Stimulated activated CD4-positive, alpha-beta T cell treated with anti-CD3 and anti-CD28 coated beads, Interleukin-1b, Interleukin-23, amount 100 ng/mL, for 4 hours (primary cell): ENCODE results near the gene NAT8.
A peak's percentile ranks its signal among the peaks of the same experiment; 100 is the strongest.
"Not testable (repeated sequence)": the region's sequence is repeated elsewhere in the genome, so short reads cannot be mapped to it uniquely, and the experiment has no call there.

ENCODE experiments used
- DNase-seq, 2 donors: peaks; one replicate each; pipeline ENCODE4 v3.0.0-alpha.2; 2020; ENCODE audit warnings: low read depth in 2 of 2

Gene NAT8, protein sequence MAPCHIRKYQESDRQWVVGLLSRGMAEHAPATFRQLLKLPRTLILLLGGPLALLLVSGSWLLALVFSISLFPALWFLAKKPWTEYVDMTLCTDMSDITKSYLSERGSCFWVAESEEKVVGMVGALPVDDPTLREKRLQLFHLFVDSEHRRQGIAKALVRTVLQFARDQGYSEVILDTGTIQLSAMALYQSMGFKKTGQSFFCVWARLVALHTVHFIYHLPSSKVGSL

DNA sequence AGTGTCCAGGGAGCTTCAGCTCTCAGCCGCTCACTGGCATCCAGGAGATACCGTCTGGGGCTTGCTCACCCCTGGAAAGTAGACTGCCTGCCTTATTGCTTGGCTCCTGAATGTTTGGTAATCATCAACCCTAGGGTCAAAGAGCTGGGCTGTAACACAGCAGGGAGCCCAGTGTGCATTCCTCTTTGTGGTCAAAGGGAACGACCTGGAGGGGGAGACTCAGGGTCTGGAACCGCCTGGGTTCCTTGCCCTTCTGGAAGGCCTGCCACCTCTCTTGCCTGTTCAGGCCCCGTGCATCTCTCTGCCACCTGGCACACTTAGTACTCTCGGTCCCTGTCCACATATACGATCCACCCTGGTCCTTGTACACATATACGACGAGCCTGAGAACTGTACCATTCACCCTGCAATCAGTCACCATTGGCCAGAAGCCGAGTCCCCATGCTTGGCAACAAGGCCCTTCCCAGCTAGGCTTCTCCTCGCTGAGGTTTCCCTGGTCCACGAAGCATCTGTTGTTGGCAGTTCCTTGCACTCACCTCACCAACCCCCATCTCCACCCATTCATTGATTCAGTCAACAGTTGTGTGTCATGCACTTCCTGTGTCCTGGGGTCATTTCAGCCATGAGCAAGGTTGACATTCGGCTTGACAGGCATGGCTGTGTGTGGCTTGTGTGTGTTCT, at the start of gene NAT8:
TSS of gene NAT8 (minus strand) at position 85 of the 681 bp plus-strand sequence. CDS start 794 bp downstream, outside the sequence.
- no peak for DNase-seq

DNA sequence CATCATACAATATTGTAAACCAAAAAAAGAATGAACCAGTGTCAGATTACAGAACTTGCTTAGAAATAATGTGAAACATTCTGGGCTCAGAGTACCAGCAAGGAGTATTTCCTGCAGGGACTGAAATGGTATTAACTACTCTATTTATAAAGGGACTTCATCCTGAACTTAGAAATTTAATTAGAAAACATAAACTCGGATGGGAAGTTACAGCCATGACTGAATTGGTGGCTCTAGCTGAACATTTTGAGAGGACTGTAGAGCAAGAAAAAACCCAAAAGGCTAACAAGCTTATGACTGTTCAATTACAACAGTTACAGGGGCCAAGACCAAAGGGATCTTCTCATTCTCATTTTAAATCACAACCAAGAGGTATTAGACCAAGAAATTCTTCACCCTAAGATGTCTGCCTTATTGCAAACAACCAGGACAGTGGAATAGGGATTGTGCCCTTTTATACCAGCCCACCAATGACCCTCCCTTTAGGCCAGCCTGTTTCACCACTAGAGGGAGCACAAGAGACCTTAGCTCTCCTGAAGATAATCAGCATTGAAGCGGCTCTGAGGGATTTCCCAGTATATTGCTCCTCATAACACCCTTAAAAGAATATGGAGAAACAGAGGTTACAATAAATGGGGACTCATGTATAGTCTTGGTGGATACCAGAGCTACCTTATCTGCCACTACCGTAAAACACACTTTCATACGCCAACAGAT, 48.3 kb upstream of the NAT8 start:
- DNase-seq = peak in 1 of 2 donors; percentile 3

DNA sequence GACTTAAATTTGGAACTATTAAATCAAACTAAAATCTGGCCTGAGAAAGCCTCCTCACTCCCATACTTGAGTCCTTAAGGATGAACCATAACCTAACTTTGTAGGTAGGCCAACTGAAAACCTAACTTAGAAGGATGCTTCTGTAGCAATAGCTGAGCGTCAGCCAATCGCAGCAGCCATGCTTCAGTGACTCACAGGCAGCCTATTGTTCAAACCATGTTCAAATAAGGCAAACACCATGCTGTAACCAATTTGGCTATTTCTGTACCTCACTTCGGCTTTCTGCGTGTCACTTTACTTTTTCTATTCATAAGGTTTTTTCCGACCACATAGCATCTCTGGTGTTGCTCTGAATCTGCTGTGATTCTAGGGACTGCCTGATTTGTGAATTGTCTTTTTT, 46.3 kb upstream of the NAT8 start:
- DNase-seq = not testable (repeated sequence)

DNA sequence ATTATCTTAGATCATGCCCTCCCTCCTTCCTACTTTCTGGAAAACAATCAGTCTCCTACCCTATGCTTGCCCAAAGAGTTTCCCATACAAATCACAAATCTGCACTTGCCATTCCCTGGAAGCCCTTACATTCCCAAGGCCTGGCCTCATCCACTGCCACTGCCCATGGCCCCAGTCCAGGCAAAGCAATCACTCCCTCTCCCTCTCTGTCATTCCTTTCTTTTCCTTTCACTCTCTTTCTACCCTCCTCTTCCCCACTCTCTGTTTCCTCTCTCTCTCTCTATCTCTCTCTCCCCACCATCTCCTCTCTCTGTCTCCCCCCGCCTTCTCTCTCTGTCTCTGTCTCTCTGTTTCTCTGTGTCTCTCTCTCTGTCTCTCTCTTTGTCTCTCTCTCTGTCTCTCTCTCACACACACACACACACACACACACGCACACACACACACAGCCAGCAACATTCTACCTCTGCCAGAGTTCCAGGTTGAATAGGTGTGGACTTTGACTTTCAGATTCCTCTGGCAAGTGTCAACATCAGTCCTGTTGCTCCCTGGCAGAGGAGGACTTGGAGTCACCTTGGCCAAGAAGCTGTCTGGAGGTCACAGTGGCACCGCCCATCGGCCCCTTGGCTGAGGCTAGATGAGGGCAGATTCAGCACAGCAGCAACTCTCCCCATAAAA, 43.7 kb upstream of the NAT8 start:
- DNase-seq = no peak

DNA sequence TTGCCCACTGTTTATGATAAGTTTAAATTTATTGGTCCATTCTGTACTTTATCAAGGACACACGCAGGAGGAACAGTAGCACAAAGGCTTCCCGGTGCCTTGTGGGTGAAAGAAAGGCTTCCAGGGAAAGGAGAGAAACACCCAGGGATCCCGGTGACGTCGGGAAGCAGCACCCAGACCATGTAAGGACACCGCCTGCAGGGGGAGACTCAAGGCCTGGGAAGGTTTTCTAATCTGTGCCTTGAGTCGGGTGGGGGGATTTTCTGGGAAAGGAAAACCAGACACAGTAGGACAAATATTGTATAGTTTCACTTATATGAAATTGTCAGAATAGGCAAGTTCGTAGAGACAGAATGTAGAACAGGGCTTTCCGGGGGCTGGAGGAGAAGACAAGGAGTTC, 42.7 kb upstream of the NAT8 start:
- not testable (repeated sequence) for DNase-seq

DNA sequence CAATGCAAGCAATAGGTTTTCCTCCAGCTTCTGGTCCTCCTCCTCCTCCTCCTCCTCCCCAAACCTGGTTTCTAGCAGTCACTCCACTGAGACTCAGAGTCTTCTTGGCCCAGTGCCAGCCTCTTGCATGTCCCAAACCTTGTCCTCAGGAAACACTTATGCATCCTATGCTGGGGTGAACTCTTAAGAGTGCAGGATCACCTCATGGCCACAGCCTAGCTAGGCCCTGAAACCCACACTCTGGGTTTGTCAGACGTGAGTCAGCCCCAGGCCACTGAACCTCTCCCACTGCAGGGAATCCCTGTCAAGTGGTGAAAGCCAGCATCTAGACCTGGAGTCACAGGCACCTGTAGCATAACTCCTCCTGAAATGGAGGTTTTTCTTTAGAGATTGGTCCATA, 42.1 kb upstream of the NAT8 start:
- DNase-seq = not testable (repeated sequence)

DNA sequence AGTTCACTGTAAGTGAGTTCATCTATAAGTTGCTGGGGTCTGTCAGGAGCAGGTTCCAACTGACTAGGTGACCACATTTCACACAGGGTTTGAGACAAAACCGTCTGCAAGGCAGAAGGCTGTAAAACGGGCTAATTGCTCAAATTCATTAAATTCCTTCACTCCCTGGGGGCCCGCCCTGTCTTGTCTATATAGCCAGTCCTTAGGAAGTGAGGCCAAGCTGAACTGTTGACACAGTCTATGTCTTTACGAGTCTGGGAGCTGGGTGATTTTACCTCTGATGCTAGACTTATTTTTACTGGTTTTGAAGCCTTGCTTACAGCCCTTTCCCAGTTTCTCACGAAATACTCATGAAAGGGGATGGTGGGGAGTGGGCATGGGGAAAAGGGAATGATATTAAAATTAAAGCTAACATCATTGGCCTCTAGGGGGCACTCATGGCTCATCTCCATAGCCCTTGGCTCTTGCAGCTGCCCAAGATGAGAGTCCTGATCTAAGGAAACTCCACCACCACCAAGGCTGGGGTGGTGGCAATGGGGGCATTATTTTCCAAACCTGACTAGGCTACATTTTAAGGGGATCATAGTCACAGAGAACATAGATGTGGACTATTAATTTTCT, 37.8 kb upstream of the NAT8 start:
- not testable (repeated sequence) for DNase-seq

DNA sequence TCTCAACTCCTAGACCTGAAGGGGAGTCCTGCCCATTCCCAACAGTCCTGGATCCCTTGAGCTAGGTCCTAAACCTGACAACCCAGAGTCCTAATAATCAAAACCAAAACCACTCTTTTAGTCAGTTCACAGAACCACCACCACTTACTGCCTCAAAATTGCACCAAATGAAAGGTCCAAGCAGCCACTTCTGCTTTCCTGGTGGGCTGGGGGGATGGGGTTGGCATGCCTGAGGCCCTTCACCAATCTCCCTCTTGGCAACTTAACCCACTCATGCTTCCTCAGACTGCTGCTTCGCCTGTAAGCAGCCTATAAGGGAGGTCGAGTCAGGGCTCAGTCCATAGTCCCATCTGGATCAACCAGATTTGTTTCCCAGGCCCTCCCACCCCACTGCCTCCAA, 37.0 kb upstream of the NAT8 start:
- not testable (repeated sequence) for DNase-seq

DNA sequence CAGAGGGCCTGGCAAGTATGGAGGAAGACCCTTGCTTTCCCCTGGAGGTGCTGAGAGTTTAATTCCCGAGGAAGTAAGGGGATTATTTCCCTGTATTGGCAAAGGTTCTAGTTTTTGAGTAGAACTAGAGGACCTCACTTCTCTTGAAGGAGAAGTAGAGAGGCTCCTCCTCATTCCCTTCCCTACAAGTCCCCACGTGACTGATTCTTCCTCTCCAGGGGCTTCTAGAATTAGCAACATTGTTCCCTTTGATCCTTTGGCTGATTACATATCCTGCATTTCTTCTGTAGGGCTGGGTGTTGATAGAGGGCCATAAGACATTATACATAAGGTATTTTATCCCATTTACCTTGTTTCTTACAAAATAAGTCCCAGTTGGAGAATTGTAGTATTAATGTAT, 35.8 kb upstream of the NAT8 start:
- not testable (repeated sequence) for DNase-seq

DNA sequence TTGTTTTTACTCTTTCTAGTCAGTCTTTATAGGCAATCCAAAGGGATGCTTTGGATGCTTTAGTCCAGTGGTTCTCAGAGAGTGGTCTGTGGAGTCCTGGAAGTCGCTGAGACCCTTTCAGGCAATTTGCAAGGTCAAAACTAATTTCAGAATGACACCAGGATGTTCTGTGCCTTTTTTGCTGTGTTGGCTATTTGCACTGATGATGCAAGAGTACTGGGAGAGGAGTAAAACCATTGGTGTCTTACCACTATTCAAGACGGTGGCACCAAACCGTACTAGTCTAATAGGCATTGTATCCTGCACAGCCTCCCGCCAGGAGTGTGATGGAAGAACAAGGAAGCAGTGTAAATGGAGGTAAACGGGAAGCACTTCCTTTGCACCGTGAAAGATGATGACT, 34.0 kb upstream of the NAT8 start:
- DNase-seq = not testable (repeated sequence)

DNA sequence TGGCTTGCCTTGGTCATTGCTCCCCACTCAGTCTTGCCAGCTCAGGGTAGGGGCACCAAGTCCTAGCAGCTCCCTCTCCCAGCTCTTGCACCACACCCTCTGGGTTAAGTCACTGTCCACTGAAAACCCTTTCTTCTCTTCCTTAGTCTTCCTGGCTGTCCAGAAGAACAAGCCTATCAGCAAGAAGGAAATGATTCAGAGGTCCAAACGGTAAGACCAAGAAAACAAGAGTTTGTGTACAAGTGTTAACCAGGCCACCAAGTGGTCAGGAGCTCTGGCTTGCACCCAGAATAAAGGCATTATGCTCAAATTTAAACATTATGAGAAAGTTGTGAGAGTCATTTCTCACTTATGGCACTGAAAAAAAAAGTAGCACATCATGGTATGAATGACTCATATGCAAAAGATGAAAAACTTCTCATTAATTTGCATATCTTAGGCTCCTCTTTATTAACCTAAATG, 32.5 kb upstream of the NAT8 start:
- DNase-seq = not testable (repeated sequence)

DNA sequence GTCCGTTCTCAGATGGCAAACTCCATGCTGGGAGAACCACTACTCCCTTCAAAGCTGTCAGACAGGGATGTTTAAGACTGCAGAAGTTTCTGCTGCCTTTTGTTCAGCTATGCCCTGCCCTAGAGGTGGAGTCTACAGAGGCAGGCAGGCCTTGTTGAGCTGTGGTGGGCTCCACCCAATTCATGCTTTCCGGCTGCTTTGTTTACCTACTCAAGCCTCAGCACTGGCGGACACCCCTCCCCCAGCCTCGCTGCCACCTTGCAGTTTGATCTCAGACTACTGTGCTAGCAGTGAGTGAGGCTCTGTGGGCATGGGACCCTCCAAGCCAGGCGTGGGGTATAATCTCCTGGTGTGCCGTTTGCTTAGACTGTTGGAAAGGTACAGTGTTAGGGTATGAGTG, 27.8 kb upstream of the NAT8 start:
- not testable (repeated sequence) for DNase-seq

DNA sequence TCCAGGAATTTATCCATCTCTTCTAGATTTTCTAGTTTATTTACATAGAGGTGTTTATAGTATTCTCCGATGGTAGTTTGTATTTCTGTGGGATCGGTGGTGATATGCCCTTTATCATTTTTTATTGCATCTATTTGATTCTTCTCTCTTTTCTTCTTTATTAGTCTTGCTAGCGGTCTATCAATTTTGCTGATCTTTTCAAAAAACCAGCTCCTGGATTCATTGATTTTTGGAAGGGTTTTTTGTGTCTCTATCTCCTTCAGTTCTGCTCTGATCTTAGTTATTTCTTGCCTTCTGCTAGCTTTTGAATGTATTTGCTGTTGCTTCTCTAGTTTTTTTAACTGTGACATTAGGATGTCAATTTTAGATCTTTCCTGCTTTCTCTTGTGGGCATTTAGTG, 25.0 kb upstream of the NAT8 start:
- DNase-seq = not testable (repeated sequence)

DNA sequence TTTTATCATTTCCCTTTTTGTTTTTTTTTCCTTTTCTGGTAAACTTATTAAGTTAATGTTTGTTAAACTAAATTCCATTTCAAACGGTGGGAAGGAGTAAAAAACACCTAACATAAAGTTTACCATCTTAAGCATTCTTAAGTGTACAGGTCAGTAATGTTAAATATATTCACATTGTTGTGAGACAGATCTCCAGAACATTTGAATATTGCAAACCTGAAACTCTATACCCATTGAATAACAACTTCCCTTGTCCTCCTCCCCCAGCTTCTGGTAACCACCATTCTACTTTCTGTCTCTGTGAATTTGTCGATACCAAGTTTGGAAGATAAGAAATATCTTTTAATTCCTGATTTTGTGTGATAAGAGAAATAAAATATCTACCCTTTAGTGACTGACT, 12.0 kb upstream of the NAT8 start:
- no peak for DNase-seq

DNA sequence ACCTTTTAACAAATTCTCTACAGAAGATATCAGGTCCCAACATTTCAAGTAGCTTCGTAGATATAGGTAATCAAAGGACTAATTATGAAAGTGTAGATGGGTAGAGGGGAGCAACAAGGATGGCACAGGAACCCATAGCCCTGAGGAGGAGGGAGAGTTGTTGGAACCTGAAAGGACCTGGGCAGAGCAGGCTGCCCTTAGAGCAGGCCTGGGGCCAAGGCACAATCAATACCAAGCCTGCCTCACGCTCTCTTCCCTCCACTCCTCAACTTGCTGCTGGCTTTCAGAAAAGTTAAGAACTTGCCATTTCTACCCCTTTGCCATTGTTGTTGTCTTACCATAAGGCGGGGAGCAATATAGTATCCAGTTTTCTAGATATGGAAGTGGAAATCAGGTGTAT, 10.1 kb upstream of the NAT8 start:
- no peak for DNase-seq

DNA sequence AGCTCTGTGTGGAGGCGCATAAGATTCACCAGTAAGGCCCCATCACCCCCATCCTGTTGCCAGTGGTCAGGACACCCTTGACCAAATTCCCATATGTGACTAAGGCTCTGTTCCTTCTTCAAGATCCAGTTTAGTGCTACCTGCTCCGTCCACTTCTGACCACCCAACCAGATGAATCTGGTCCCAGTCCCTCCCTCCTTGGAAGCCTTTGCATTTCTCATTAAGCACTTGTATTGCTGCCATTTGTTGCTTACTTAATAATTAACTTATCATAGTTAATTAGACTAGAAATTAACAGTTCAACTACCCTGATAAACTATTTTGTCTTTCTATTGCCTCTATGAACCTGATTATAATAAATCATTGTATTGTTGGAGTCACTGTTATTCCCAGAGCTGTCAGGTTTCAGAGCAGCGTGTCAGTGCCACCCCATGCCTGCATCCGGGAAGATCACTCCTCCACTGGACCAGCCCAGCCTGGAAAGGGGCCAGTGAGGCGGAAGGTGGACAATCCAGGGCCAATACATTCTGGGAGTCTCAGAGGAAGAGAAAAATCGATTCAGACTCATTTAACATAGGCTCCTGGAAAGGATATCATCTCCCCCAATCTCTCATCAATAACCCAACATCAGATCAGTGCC, 9.5 kb upstream of the NAT8 start:
- no peak for DNase-seq

DNA sequence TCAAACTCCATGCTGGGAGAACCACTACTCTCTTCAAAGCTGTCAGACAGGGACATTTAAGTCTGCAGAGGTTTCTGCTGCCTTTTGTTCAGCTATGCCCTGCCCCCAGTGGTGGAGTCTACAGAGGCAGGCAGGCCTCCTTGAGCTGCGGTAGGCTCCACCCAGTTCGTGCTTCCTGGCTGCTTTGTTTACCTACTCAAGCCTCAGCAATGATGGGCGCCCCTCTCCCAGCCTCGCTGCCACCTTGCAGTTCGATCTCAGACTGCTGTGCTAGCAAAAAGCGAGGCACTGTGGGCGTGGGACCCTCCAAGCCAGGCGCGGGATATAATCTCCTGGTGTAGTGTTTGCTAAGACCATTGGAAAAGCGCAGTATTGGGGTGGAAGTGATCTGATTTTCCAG, 5.5 kb upstream of the NAT8 start:
- not testable (repeated sequence) for DNase-seq

DNA sequence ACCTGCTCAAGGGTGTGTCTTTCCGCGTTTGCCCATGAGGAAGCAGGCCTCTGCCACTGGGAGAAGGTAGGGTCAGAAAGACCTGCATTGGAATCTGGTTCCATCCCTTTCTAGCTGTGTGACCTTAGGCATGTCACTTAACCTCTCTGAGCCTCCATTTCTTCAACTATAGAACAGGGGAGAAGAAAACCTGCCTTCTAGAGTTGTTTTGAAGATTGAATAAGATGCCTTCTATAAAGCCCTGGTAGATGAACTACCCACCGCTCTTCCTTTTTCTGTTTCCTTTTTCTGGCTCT, 507 bp downstream of the NAT8 start:
- no peak for DNase-seq

DNA sequence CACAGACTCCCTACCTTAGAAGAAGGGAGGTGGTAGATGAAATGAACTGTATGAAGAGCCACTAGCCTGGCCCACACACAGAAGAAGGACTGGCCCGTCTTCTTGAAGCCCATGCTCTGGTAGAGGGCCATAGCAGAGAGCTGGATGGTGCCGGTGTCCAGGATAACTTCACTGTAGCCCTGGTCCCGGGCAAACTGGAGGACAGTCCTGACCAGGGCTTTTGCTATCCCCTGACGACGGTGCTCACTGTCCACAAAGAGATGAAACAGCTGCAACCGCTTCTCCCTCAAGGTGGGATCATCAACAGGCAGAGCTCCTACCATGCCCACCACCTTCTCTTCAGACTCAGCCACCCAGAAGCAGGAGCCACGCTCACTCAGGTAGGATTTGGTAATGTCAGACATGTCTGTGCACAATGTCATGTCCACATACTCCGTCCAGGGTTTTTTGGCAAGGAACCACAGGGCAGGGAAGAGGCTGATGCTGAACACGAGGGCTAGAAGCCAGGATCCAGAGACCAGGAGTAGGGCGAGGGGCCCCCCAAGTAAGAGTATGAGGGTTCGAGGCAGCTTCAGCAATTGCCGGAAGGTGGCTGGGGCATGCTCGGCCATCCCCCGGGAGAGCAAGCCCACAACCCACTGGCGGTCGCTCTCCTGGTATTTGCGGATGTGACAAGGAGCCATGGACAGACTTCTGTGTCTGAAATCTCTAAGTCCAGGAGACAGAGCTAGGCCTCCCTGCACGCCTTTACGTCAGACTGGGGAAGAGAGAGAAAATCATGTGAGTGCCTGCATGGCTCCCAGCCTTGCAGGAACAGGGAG, 1.1 kb downstream of the NAT8 start:
- no peak for DNase-seq

DNA sequence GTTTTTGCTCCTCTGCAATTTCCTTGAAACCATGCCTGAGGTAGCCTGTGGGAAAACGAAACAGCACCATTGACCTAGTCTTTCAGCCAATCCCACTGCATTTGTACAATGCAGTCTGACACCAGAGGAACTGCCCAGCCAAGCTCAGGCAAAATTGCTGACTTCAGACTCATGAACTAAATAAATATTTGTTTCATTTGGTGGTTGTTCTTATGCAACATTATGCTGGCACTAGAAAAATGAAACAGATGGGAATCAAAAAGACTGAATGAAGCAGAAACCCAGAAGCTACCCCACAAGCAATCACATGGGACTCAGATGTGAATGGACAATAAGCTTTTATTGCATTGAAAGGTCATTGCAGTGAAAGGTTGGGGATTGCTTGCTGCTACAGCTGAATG, 1.7 kb downstream of the NAT8 start:
- DNase-seq = no peak

DNA sequence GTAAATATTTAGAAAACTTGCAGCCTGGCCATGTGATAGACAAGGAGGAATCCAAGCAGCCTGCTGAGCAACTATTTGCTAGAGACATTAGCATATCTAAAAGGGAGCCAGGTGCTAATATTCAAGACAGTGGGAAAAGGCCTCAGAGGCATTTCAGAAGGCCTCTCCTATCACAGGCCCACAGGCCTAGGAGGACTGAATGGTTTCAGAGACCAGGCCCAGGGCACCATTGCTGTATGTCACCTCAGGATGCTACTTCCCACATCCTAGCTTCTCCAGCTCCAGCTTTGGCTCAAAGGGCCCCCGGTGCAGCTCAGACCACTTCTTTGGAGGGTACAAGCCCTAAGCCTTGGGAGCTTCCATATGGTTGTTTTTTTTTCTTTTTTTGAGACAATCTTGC, 3.8 kb downstream of the NAT8 start:
- no peak for DNase-seq
